Germinal center (tissue), 1 donor: ENCODE results near the gene ASCL5.

ENCODE experiments used
- DNase-seq: peaks from one replicate; pipeline ENCODE4 v3.0.0; 2012; ENCODE audit warnings: mixed read lengths, low spot score

ASCL5 gene

GRCh38 chr1:201136355-201137023 lies 9.5 kb upstream of the ASCL5 start:
- no peak for DNase-seq

DNA sequence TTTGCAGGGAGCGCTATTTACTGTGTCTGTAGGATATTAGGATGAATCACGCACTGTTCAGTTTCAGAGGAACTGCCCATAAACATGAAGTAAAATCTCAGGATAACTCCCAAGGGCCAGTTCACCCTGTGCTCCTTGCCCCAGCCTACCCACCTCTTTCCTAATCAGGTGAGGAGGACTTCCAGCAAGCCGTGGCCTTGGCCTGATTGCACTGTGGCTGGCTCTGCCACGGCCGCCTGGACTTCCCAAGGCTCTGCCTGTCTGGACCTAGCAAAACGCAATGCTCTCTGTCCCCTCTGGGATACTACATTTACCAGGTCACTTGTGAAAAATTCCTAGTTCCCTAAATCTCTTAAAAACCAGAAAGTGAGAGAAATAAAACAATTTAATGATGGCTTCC lies 7.4 kb upstream of the ASCL5 start:
- no peak for DNase-seq

GRCh38 chr1:201131398-201131797 lies 4.4 kb upstream of the ASCL5 start:
- DNase-seq: no peak

- no peak for DNase-seq
Observed at GRCh38 chr1:201128962-201129361, 2.0 kb upstream of the ASCL5 start.

DNA sequence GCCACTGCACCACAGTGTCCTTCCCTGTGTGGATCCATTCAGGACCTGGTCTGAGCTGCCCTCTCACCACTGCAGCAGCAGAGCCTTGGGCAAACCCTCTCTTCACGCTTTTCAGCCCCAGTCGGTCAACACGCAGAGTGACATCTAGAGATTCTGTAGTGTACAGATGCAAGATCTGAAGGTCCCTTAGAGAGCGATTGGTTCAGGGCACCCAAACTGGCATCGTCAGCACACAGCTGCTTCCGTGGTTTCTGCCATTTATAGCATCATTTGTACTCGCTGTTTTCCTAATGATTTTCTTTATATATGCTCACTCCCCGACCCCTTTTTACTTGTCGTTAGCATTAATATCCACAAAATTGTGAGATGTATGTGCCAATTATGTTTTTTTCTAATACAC lies 1.5 kb upstream of the ASCL5 start:
- DNase-seq: no peak

- DNase-seq: no peak
Observed at GRCh38 chr1:201127755-201128455, 921 bp upstream of the ASCL5 start.

DNA sequence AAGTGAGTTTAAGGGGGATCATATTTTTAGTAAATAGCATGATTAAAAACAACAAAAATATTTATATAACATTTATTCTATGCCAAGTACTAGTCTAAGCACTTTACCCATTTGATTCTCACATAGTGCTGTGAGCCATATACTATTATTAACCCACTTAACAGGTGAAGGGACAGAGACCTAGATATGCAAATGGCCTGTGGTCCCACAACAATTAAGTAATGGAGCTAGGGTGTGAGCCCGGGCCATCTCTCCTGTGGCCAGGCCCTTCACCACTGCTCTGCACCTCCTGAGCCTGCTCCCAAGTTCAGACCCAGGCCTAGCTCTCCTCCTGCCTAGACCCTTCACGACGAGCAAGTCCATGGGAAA lies 537 bp downstream of the ASCL5 start:
- DNase-seq: no peak

DNA sequence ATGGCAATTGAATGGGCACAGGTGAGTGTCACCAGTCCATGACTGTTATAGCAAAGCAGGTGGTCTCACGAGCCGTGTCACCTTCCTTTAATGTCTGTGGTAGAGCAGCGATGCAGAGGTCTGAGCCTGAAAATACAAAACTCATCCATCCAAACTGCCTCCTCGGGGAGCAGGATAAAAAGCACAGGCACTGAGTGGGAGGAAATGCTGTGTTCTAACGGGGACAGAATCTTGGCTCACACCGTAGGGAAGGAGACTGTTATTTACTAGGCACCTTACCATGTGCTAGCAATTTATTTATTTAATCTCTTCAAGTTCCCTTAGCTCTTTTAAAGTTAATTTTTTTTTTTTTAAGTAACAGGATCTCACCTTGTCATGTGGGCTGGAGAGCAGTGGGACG lies 1.2 kb downstream of the ASCL5 start:
- no peak for DNase-seq

GRCh38 chr1:201125019-201125418 lies 2.0 kb downstream of the ASCL5 start:
- DNase-seq: no peak

DNA sequence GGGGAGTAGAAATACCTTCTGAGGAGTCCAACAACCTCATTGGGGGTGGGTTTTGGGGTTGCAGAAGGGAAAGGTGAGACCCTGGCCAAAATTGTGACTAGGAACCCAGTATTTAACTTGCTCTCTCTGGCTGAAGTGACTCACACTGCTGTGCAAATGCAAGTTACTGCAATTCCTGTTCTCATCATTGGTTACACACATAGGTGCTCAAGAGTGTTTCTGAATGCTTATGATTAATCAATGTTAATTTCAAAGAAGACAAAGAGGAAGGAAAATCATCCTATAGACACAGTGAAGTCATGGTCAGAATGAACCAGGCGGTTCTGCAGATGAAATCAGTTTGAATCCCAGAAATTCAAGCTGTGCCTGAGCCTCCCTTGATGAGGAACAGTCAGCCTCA lies 3.1 kb downstream of the ASCL5 start:
- no peak for DNase-seq

DNA sequence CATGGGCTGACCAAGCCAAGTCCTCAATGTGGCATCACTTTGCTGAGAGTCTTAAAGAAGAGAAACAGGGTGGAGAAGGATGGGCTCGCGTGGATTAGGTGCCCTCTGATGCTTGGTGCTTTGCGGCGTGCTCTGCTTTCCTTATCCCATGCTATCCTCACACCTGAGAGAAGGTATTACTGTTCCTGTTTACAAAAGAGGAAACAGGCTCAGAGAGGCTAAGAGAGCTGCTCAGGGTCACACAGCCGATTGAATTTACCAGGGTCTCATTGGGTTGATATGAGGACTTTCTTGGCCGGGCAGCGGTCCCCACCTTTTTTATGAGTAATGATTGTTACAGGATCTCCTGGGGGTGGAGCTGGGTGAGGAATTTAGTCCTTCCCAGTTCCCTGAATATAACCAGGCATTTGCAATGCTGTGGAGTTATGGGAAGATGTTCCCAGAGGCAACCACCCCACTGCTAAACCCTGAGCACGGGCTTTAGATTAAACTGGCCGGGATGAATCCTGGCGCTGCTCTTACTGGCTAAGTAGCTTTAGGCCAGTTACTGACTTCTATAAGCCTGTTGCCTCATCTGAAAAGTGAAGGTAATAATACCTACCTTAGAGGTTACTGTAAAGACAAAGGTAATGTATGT lies 4.5 kb downstream of the ASCL5 start:
- no peak for DNase-seq

- peak; percentile 57 for DNase-seq
Observed at GRCh38 chr1:201119206-201120197, 7.5 kb downstream of the ASCL5 start.

DNA sequence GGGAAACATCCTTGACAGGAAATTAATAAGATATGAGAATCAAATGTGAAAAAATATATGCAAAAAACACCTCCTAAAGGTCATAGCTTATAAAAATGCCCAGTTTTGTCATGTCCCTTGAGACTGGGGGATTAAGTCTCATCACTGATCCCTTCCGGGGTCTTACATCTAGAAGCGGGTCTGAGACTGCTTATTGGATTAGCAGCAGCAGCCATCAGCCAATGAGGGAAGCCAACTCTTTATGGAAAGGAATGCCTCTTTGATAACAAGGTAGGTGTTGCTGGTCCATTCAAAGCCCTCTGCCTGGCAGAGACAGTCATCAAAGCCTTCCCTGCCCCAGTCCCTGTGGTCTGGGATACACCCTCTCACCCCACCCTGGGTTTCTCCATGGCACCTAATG lies 10.9 kb downstream of the ASCL5 start:
- no peak for DNase-seq

DNA sequence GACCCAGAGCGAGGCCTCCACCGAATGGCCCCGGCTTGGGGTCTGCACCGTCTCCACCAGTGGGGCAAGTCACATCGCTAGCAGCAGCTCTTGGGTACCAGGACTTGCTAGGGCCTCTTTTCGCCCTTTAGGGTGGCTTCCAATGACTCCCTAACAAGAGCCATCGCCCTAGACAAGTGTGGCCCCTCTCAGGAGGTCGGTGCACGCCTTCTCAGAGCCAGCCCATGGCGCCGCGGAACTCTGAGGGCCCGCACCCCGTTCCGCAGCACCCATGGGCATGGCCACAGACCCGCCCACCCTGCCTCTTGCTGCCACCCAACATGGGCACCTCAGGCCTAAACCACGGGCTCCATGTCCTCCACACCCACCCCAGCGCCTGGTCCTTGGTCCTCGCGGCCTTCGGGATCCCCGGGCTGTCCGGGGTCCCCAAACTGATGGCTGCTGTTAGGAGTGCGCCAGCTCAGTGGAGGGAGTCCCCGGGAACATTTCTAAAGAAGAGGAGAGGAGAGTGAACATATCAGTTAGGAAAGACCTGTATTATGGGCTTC lies 11.5 kb downstream of the ASCL5 start:
- DNase-seq: no peak

DNA sequence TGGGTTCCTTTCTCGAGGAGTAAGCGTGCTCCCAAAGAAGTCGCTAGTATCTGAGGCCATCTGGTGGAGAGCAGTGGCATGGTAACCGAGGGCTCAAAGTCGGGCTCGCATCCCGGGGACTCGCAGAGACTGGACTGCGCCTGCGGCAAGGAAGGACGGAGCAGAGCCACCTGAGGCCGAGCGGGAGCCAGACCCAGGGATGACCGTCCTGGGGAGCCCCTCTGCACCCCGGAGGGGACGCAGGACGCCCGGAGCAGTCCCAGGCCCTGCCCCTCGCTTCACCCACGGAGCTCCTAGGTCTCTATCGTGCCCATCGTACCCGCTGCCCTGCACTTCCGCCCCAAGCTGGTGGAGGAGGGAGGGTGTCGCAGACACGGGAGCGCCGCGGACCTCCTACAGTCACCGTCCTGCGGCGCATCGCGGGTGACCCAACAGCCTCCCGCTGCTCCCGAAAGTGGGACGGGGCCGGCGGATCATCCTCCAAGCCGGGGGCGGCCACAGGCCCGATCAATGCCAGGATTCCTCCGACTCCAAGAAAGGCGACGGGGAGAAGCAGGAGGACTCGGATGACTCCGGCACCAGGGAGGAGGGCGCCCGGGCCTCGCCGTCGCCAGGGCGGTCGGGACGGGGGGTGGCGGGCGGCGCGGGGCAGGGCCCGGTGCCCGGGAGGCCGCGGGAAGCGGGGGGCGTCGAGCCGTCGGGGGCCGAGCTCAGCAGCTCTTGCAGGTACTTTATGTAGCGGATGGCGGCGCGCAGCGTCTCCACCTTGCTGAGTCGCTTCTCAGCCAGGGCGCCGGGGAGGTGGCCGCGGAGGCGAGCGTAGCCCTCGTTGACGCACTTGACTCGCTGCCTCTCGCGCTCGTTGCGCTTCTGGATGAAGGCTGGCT lies 12.5 kb downstream of the ASCL5 start:
- DNase-seq: peak; percentile 81

GRCh38 chr1:201113451-201114244 lies 13.3 kb downstream of the ASCL5 start:
- DNase-seq: no peak

DNA sequence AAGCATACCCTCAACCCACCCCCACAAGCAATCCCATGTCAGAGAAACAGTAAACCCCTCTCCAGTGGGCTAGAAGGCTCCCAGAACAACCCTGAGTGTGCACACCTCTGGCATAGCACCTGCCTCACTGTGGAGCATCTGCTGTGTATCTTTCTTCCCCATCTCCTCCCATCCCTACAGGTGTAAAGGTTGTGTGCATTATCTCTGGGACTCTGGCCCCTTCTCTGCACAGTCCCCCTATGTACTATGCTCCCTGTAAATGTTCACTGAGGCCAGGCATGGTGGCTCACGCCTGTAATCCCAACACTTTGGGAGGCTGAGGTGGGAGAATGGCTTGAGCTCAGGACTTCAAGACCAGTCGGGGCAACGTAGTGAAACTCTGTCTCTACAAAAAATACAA lies 14.1 kb downstream of the ASCL5 start:
- DNase-seq: no peak

DNA sequence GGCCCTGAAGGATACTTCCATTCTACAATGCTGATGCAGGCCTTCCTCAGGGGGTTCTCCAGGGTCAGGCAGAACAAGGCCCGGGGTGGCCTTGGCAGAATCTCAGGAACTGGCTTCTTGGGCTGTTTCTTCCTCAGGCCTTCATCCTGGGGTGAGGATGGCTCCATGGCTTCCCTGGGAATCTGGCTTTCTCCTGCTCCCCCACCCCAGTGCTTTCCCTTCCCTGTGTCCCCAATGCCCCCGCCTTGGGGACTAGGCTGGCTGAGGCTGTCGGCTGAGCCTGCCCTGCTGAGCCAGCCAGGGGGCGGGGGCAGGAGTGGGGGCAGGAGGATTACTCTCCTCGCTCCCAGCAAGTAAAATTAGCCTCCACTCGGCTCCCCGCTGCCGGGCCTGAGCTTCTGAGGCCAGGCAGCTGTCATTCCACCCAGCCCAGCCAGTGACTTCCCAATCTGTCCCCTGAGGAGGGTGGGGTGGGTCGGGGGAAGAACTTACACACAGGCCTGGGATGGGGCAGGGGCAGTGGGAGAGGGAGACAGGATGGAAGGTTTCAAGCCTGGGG lies 14.7 kb downstream of the ASCL5 start, which contains the start of gene CACNA1S:
CACNA1S (minus strand) TSS at position 254 of the 559 bp plus-strand sequence; CDS start at position 167, 87 bp downstream.
- no peak for DNase-seq

DNA sequence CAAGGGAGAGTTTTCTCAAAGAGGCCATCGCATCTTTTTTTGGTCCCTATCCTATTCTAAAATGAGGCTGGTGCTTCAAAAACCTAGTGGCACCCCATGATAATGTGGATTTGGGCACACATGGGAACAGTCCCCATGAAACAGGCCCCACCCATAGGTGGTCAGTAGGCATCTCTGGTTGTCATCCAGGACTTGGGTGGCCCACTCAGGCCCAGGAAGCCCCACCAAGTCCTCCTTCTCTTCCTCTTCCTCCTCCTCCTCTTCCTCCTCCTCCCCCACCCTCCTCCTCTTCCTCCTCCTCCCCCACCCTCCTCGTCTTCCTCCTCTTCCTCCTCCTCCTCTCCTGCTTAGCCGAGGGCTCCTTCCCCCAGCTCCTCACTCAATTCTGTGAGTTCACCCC lies 15.3 kb downstream of the ASCL5 start:
- no peak for DNase-seq

DNA sequence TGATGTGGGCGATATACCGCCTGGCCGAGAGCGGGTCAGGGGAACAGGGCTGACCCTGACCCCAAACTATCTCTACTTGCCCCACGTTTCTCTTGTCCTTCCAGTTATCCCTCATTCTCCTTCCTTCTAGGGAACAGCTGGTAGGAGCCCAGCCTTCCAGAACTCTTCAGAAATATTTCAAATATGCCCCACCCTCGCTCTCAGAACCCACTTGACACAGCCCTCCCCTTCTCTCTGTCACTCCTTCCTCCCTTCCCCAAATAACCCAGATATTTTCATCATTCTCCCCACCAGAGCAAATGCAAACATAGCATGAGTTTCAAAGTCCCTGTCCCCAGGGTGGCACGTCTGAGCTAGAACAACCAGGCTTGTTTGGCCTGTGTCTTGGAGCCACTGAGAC lies 15.8 kb downstream of the ASCL5 start:
- no peak for DNase-seq
